ENCODE results near the gene OAT.
"Not testable (repeated sequence)": the region's sequence is repeated elsewhere in the genome, so short reads cannot be mapped to it uniquely, and the experiment has no call there.

The OAT gene

DNA sequence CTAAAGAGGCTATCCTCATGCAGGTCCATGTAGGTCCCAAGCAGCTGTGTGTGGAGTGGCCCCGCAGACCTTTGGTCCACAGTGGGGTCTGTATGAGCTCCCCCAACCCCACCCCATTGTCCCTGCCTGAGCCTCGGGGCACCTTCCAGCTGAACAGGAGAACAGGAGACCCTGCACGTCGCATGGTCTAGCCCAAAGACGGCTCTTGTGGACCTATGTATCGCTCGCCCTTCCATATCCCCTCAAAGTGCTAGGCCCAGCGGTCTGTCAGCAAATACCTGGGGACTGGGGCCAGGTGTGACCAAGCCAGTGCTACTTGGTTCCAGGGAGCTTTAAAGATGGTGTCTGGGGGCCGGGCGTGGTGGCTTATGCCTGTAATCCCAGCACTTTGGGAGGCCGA is 43.0 kb downstream of the OAT start:
- no peak for DNase-seq

DNA sequence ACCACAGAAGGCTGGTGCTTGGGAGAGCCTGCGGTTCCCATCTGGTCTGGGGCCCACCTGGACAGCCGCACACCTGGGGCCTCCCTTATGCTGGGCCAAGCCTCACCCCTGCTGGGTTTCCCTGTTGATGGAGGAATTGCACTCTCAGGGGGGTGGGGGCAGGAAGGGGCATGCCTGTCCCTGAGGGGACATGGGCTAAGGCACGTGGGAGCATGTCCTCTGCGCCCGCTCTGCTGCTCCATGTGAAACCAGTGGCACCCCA is 43.4 kb downstream of the OAT start:
- no peak for DNase-seq

DNA sequence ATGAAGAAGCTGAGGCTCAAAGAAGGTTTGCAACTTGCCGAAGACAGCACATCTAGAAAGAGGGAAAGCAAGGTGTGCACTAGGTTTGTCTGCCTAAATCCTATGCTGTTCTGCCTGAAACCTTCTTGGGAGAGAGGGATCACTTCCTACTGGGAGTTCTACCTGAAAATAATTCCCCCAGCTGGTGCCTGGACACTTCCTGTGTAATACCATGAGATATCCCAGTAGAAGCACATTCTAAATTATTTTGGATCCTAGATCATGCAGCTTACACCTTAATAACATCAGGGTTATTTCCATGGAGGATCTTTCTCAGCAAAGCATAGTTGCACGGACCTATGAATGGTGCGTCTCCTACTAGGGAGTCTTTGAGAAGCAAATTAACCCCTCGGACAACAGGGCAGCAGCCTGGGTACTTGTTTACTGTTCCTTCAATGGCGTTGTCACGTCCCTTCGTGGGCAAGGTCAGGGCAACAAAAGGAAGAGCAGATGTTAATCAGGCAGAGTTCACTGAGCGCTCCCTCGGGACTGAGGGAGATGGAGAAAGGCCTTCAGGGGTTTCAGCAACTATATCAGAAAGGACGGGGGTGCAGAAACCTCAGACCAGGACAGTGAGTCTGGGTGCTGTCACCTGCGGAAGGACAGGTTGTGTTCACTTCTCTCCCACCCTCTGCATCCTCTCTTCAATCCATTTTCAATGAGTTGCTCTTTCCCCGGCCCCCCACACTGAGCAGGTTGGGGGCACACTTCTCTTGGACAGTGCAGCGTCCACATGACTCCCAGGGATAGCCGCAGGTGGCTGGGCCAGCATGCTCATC is 44.0 kb downstream of the OAT start:
- DNase-seq: no peak

DNA sequence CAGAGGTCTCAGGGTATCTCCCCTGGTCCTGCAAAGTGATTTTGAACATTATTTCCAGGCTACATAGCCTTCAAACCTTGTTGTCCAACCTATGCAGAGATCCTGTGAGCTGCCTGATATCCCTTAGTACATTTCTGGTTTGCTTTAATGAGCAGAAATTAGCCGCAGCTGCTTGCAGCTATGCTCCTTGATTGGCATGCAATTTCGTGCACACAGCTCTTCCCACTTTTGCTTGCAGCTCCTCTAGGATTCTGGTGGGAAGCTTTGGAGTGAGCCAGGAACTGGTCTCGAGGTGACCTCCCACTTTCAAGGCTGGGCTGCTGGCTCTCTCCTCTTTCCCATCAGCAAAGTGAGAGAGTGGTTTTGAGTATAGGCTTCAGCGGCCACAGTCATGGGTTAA is 45.8 kb downstream of the OAT start:
- no peak for DNase-seq

DNA sequence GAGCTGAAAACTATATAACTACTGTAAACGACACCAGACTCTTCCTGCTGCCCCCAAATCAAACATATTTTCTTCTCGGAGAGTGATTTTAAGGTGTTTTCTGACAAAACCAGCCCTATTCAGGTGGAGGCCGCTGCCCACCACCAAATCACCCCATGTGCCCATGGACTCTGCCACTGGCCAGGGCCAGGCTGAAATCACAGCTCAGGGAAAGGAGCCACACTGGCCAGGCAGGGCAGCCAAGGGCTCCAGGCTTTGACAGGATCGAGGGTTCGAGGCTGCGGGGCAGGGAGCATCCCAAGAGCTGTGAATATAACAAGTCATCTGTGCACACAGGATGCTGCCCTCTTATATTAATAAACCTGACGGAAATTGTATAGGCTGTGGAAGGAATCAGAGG is 48.3 kb downstream of the OAT start:
- DNase-seq: no peak

DNA sequence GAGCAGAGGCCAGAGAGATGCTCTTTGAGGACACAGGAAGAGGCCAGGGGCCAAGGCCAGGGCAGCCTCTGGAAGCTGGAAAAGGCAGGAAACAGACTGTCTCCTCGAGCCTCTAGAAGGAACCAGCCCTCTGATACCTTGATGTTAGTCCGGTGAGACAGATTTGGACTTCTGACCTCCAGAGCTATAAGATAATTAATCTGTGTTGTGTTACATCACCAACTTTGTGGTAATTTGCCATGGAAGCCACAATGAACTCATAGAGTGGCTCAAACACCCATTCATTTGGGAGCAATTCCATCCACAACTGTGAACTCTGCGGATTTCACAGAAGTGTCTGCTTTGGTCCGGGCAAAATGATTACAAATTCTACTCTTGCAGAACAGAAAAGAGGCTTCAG is 48.7 kb downstream of the OAT start:
- DNase-seq: no peak

DNA sequence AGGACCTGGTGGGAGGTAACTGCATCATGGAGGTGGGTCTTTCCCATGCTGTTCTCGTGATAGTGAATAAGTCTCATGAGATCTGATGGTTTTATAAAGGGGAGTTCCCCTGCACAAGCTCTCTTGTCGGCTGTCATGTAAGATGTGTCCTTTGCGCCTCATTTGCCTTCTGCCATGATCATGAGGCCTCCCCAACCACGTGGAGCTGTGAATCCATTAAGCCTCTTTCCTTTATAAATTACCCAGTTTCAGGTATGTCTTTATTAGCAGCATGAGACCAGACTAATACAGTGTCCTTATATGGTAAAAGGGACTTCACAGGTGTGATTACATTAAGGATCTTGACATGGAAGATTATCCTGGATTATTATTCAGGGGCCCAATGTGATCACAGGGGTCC is 49.2 kb downstream of the OAT start:
- DNase-seq: not testable (repeated sequence)

DNA sequence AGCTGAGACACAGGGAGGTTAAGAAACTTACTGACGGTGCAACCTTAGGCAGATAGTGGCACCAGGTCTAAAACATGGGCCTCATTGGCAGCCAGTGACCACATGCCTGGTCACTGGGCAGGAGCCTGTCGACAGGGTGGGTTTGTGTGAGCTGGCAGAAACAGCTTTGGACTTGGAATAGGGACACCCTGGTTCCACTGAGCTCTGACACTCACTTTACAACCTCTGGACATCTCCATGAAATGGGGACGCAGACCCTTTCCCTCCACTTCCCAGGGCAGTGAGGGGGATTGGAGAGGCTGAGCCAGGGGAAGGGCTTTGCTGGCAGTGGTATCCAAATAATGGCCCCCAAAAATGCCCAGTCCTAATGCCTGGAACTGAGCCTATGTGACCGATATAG is 49.7 kb downstream of the OAT start:
- no peak for DNase-seq

DNA sequence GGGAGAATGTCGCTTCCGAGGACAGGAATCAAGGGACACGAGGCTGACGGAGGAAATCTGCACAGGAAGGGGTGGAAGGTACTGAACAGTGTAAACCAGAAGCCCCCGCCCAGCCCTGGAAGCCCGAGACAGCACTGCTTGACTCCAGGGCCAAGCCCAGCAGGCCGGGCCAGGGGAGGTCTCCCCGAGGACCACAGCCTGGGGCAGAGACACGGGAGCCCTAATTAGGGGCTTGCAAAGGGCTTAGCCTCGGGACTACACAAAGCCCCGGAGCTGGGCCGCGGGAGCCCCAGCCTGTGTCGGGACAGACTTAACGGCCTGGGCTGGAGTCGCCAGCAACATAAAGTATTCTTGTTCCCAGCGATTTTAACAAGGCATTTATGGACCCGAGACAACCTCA is 50.8 kb downstream of the OAT start:
- DNase-seq: no peak

DNA sequence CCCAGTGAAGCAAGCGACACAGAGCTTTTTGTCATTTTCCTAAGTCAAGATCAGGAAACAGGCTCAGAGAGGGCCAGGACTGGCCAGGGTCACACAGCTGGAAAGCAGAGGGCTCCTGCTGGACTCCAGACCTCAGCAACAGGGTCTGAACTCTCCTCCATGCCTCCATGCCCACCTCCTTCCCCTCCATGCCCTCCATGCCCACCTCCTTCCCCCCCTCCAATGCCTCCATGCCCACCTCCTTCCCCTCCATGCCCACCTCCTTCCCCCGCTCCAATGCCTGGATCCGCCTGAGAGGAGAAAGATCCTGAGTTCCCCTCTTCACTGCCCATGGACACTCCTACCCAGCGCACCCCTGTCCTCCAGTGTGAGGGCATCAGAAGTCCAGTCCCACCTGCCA is 51.3 kb downstream of the OAT start:
- no peak for DNase-seq

DNA sequence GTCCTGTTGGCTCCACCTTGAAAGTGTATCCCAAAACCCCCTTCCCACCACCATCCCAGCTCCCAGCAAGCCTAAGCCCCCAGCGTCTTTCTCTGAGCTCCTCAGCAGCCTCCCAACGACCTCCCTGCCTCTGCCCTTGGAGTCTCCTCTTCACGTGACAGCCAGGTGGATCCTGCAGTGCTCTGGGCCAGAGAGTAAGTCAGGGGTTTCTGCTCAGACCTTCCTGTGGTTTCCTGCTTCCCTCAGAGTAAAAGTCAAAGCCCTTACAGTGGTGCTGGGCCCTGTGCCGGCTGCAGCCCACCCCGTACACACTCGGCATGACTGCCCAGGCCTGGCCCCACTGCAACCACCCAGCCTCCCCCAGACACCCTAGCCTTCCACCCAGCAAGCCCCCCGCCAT is 51.9 kb downstream of the OAT start:
- no peak for DNase-seq

DNA sequence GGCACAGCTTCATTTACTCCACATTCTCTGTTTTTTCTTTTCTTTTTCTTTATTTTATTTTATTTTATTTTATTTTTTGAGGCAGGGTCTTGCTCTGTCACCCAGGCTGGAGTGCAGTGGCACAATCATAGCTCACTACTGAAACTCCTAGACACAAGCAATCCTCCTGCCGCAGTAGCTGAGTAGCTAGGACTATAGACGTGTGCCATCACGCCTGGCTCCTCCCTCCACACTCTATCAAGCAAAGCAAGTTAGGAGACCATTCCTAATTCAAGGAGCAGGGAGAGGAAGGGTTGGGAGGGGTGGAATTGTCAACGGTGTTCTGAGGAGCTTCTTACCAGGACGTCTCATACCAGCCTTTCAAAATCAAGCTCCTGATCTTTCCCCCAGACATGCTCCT is 52.4 kb downstream of the OAT start:
- no peak for DNase-seq

DNA sequence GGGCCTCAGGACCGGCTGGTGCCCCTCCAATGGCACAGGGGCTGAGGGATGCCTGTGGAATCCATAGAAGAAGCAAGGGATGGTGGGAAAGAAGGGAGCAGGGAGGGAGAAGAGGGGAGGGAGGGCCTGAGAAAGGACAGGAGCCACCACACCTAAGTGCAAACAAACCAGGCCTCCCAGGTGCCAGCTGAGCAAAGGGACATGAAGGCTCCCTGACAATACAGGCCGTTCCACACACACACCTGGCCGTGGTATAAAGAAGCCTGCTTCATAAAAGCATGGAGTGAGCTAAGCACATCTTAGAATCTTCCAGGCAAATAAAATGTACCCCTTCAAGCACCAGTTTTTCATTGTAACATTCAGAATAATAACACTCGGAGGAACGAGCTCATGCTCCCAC is 54.0 kb downstream of the OAT start:
- no peak for DNase-seq

DNA sequence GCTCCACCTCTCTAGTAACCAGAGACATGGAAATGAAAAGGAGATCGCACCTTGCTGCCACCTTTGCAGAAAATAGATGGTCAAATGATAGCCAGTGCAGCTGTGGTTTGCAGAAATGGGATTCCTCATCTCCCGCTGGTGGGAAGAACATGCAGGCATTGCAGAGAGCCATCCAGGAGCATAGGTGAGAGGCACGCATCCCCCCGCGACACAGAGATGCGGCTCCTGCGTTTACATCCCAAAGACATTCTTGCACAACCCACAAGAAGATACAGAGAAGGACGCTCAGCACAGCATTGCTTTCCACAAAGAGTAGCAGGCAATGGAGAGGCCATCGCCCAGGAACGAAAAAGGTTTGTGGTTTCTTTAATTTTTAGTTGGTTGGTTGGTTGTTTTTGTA is 56.2 kb downstream of the OAT start:
- DNase-seq: no peak

DNA sequence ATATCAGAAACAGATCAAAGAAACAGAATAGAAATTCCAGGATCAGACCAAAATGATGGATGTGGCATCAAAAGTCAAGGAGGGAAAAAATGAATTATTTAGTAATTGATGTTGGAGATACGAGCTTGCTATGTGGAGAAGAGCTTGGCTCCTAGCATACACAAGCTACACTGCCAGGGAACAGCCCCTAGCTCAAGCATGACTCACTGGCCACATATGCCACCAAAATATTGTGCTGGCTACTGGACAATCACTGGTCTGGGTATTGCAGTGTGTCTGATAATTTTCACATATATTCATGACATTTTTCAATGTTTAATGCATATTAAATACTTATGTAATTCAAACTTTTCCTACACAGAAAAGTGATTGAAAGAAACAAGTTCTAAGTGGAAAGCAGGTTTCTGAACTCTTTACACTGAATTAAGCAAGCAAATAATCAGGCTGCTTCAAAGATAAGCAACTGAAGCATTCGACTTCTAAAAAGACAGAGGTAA is 59.3 kb downstream of the OAT start:
- no peak for DNase-seq

DNA sequence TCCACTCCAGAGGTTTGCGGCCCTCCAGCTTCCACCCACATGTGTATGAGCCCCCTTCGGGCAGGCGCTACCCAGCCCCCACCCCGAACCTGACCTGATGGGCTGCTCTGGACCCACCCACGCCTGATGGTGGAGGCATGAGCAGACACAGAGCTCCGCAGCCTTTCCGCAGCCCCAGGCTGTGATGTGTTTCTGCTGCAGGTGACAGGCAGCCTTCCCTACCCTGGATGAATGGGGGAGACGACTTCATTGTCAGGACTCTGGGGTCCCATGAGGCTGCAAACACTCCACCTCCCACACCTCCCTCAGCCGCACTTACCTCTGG is 61.2 kb downstream of the OAT start:
- DNase-seq: no peak

DNA sequence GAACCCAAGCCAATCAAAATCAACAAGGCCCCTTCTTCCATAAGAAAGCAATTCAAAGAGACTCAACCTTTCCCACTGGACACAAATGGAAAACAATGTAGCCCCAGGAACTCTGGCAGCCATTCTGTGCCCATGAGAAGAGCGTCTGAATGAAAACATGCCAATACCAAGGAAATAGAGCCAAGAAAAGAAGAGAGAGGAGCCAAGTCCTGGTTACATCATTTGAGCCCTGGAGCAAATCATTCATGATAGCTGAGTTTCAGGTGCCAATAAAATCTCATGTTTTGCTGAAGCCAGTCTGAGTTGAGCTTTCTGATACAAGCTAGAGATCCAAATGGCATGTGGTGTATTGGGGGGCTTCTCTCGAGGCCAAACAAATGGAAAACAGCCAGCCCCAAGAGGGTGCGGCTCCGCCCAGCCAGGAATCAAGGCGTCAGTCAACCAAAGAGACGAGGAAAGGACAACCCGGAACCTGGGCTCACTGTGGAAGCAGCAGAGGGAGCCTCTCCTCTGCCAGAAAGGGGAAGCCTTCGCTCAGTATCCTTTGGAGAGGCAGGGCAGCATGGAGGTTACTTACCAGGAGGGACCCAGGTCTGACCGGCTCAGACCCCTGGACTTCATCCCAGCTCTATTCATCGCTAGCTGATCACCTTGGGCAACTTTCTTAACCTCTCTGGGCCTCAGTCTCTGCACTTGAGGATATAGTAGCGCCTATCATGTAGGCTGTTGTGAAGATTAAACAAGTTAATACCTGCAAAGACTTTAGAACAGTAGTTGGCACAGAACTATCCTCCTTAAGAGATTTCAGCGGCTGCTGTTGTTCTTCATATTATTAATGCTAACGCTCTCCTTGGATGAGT is 61.8 kb downstream of the OAT start:
- DNase-seq: no peak

DNA sequence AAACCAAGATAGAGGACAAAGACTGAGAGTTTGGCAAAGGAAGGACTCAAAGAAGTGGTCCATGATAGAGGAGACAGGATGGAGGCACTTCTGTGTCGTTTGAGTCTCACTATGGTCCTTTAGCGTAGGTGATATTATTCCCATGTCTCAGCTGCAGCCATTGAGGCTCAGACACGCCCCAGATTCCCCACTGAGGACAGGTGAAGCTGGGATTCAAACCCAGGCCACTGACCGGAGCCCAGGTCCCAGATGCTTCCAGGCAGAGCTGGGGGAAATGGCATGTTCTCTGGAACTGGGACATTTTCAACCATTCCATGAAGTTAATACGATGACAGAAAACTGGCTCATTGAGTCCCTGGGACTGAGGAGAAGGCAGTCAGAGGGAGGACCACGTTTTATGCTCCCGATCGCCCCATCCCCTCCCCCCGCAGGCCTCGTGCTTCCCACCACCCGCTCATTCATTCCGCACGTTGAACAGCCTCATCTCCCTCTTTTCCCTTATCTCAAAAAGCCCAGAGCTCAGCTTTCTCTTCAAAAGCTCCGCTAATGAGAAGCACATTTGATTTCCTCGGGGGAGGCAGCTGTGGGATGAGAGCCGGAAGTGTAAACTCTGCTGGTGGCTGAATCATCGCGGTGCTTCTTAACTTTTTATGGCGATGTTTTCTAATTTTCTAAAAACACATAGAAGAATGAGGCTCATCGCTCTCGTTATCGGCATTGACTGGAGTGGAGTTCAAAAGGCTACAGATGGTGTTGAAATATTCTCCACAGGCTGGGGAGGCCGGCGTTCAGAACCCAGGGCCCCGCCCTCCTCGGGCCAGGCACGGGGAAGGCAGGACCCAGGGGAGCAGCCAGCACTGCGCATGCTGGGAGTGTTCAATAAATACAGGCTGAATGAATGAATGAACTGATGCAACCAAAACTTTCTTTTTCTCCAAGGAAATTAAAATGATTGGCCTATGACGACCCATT is 64.0 kb downstream of the OAT start:
- no peak for DNase-seq

DNA sequence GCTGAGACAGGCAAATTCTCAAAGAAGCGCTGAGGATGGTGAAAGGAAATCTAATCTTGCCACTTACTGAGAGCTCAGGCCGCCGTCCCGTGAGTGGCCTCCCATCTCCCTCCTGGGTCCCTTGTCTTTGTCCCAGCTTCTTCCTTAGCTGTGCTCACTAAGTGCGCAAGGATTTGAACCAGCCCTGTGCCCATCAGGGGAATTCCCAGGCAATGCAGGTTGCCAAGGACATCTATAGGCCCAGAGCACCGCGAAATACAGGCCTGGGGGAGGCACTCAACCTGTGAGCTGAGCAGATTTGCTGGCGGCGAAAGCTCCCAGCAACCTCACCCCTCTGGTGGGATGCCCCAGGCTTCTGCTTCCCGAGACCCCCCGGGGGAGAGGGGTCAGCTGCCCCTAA is 64.8 kb downstream of the OAT start:
- DNase-seq: no peak

DNA sequence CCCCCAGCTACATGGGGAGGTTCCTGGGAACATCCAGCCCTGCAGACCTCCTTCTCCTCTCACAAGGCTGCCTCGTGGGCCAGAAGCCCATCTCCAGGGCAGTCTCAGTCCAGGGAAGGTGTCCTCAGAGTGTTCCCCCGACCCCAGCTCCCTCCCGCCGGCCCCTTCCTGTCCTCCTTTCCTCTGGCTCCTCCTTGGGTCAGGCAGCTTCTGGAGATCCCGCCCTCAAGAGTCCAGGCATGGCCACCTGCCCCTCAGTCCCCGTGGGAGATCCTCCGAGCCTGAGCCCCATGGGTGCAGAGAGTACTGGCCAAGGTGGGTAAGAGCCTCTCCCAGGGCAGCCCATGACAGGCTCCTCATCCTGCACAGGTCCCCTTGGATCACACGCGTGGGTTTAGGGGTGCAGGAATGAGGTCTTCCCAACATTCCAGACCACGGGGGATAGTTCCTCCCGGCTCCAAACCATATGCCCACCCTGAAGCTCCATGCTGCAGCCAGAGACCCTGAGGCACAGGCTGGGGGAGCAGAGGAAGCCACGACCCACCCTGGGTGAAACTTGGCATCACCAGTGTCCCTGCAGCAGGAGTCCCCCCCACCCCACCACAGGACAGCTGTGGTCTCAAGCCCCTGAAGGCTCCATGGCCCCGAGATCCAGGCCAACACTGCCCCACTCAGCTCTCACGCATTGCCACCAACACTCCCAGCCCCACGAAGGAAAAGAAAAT is 65.5 kb downstream of the OAT start:
- no peak for DNase-seq

DNA sequence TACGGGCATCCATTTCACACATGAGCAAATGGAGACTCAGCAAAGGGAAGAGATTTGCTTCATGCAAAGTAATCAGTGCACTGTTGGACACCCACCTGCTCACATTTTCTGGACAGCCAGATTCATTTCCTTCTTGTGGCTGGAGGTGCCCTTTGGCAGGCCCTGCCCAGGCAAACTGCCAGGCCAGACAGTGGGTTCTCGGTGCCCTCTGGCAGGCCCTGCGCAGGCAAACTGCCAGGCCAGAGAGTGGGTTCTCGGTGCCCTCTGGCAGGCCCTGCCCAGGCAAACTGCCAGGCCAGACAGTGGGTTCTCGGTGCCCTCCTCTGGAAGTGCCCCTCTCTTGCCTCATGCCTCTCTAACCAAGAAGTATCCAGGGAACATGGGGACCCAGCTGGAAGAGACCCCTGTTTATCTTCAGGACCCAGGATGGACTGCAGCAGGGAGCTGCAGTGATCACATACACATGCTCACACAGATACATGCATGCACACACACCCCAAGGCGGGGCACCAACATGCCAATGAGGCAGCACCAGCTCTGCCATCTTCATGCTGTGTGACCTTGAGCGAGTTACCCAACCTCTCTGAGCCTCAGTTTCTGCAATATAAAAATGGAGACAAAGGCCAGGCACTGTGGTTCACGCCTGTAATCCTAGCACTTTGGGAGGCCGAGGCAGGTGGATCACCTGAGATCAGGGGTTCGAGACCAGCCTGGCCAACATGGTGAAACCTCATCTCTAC is 67.1 kb downstream of the OAT start:
- no peak for DNase-seq

DNA sequence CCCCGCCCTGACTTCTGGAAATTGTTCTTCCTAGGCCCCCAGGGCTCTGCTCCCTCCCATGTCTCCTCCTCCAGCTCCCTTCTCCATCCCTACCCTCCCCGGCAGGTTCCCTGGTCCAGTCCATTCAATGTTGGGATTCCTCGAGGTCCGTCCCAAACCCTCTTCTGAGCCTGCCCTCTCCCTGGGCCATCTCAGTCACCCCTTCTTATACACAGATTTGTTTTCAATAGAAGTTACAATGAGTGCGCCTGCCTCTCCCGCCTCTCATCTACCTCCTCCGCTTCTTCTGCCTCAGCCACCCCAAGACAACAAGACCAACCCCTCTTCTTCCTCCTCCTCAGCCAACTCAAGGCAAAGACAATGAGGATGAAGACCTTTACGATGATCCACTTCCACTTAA is 67.9 kb downstream of the OAT start:
- DNase-seq: no peak
